Renal cortical epithelial cell (primary cell): ENCODE results near the gene OR10C1. TPM values are rescaled to one million over a fixed set of nuclear protein-coding genes. Genes with fewer than 3 reads are reported as not detected.
A peak's percentile ranks its signal among the peaks of the same experiment; 100 is the strongest.
"Not testable (repeated sequence)": the region's sequence is repeated elsewhere in the genome, so short reads cannot be mapped to it uniquely, and the experiment has no call there.

Experiments
- DNase-seq: peaks from one replicate; pipeline ENCODE4 v3.0.0-alpha.2; 2011; ENCODE audit warnings: low read depth
- total RNA-seq: library from RNA; depleted of rRNA; stranded (reverse); fragments of >200 nt; gene quantifications from 2 replicates; pipeline ENCODE4 v1.2.3, GENCODE V29; 2014

The OR10C1 gene
- not detected in 2 replicates for total RNA-seq

GRCh38 chr6:29439006-29439405 is at the start of gene OR10C1:
Gene OR10C1 (plus strand): TSS chr6:29439306. CDS start chr6:29440016, 710 bp downstream.
- no peak for DNase-seq

GRCh38 chr6:29395331-29395730 is 43.8 kb upstream of the OR10C1 start, which contains the start of gene OR12D2:
Gene OR12D2 (plus strand): TSS chr6:29395631. CDS start chr6:29396700, 1,069 bp downstream.
- DNase-seq, result no peak

DNA sequence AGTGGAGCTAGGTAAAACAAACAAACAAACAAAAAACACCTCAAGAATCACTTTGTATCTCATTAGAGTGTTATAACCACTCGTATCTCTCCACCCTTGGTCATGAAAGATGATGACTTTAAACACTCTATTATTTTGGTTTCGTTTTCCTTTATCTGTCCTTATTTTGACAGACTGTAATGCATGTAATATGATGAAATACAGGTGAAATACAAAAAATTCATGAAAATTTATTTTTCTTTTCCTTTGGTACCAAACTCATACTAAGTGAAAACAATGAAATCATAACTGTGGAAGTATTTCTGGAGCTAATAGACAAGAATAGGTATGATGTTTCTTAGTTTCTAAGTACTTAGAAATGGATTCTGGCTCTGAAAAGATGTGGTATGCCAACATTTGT is 39.6 kb upstream of the OR10C1 start:
- DNase-seq, result no peak

DNA sequence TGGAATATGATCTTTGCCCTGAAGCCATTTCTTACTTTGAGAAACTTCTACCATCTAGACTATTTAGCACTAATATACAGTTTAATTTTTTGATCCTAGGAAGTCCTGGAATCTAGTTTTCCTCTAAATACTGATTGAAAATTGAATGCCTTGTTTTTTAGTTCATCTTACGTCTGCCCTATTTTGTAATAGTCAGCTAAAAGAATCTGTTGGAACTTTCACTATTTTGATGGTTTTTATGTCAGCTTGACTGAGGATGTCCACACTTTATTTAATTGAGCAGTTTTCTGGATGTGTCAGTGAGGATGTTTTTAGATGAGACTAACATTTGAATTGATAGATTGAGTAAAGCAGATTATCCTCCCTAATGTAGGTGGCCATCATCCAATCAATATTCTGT is 35.3 kb upstream of the OR10C1 start:
- no peak for DNase-seq

DNA sequence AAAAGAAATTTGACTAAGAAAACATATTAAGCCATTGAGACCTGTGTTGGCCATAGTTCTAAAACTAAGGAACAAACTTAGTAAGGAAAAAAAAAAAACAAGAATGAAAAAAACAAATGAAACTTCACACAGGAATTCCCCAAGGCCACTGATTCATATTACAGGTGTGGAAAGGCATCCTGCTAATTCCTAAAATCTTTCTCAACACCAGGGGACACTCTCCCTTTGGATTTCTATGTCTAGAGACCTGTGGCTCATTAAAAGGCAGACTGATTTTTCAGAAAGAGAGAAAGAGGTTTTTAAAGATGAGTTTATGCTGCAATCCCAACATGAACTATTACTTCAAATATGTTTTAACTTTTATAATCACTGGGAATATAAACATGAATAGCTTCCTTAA is 24.5 kb upstream of the OR10C1 start, which contains the start of gene OR12D1:
OR12D1 (plus strand) TSS at position 341 of the 400 bp plus-strand sequence.
- peak; percentile 30 for DNase-seq

DNA sequence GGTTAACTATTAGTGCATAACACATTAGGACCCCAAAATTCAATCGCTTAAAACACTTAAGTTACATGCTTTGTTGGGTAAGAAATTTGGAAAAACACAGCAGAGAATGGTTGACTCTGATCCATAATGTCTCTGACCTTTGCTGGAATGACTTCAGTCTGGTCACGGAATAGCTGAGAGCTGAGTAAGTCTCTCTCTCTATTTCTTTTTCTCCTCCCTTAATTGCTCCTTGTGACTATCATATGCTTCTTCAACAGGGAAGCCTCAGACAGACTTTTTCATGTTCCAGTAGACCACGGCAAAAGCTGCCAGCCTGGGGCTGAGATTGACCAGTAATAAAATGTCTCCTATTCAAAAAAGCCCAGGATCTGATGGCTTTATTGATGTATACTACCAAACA is 19.6 kb upstream of the OR10C1 start:
- peak; percentile 34 for DNase-seq

DNA sequence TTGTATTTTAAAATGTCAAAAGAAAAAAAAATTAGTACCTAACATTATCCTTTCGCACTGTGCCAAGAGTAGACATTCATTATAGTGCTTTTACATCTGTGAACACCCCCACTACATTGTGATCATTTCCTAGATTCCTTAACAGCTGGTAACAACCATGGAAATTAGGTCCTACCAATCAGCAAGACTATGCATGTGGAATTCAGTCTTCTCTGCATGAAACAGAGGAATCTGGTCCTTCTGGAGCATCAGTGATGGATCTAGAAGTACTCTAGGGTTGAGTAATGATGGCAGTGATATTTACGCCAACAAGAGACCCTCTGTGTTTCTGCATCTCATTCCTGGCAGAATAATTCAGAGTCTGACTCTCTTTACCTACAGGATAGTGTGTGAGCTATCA is 14.9 kb upstream of the OR10C1 start:
- DNase-seq, result no peak

- DNase-seq, result no peak
These were observed 14.5 kb upstream of the OR10C1 start for GRCh38 chr6:29424575-29424974.

DNA sequence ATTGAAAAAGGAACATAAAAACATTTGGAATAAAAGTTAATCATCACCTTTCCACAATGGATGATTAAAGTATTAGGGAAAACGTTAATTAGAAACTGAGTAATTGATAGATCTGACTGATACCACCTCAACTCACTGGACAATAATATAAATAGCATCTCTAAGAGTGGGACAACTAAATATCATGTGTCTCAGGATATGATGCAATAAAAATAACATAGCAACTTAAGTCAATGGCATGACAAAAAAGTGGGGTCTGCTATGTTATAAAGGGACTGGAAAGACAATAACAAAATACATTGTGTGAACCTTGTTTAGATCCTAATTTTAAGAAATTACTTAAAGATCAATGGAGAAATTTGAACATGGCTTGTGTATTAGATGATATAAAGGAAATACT is 14.0 kb upstream of the OR10C1 start:
- DNase-seq, result no peak

GRCh38 chr6:29426654-29427053 is 12.5 kb upstream of the OR10C1 start:
- DNase-seq, result no peak

- DNase-seq, result not testable (repeated sequence)
These were observed 2.4 kb upstream of the OR10C1 start for GRCh38 chr6:29436730-29437129.

- DNase-seq, result no peak
These were observed 3.6 kb downstream of the OR10C1 start for GRCh38 chr6:29442719-29443118.

DNA sequence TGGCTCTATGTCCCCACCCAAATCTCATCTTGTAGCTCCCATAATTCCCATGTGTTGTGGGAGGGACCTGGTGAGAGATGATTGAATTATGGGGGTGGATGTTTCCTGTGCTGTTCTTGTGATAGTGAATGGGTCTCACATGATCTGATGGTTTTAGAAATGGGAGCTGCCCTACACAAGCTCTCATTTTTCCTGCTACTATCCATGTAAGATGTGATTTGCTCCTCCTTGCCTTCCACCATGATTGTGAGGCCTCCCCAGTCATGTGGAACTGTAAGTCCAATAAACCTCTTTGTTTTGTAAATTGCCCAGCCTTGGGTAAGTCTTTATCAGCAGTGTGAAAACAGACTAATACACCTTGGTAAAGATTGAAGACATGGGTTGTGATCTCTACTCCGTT is 4.9 kb downstream of the OR10C1 start:
- DNase-seq, result not testable (repeated sequence)

- DNase-seq, result no peak
These were observed 8.6 kb downstream of the OR10C1 start for GRCh38 chr6:29447670-29448069.

DNA sequence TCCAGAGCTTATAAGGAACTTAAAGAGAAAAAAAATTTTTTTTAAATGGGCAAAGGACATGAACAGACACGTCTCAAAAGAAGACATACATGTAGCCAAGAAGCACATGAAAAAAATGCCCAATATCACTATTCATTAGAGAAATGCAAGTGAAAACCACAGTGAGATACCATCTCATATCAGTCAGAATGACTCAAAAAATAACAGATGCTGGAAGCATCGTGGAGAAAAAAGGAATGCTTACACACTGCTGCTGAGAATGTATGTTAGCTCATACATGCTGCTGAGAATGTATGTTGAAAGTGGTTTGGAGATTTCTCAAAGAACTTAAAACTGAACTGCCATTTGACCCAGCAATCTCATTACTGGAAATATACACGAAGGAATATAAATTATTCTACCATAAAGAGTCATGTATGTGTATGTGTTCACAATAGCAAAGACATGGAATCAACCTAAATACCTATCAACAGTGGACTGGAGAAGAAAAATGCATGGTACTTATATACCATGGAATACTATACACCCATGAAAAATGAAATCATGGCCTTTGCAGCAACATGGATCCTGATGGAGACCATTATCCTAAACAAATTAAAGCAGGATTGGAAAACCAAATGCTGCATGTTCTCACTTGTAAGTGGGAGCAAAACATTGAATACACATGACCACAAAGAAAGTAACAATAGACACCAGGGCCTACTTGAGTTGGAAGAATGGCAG is 12.5 kb downstream of the OR10C1 start:
- no peak for DNase-seq

- DNase-seq, result no peak
These were observed 17.9 kb downstream of the OR10C1 start, which contains the start of the genes OR11A1 and OR2H1 for GRCh38 chr6:29456971-29457370. Gene OR11A1 (minus strand): TSS chr6:29457071. CDS start chr6:29427641, 29,430 bp downstream. Gene OR2H1 (plus strand): TSS chr6:29457155. CDS start chr6:29461770, 4,615 bp downstream.

- DNase-seq, result no peak
These were observed 22.1 kb downstream of the OR10C1 start for GRCh38 chr6:29461021-29461814.

- no peak for DNase-seq
These were observed 22.9 kb downstream of the OR10C1 start for GRCh38 chr6:29462022-29462421.

DNA sequence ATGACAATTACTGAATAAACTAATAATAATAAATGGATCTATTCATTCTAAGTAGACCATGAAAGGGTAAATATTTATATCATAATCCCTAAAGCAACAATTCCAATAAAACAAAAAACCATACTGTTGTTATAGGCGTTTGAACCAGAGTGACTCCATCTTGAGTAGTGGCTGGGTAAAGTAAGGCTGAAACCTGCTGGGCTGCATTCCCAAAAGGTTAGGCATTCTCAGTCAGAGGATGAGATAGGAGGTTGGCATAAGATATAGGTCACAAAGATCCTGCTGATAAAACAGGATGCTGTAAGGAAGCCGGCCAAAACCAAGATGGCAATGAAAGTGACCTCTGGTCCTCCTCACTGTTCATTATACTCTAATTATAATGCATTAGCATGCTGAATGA is 26.2 kb downstream of the OR10C1 start:
- DNase-seq, result no peak

DNA sequence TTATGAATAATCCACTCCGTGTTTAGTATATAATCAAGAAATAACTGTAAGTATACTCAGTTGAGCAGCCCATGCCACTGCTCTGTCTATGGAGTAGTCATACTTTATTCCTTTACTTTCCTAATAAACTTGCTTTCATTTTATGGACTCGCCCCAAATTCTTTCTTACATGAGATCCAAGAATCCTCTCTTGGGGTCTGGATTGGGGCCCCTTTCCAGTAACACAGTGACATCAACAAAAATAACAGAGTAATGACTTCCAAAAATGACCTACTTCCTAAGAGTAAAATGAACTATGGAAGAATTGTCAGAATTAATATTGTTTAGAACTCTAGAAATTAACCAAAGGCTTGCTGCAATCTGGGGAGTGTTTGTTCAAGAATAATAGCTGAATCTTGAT is 26.7 kb downstream of the OR10C1 start:
- no peak for DNase-seq

DNA sequence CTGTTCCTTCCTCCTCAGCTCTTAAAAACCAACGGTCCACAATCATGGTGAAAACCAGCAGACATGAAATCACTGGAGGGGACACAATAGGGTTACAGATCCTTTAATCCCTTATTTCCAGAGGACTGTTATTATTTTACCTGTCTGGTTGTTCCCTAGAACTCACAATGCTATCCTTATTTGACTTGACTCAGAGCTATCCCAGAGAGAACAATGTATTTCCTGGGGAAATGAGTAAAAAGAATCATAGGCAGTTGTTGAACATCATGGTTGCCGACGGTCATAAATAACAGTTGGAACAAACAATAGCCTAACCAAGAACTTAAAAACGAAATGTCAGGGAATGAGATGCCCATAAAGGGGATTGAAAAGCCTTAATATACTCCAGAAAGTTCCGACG is 27.1 kb downstream of the OR10C1 start:
- no peak for DNase-seq

DNA sequence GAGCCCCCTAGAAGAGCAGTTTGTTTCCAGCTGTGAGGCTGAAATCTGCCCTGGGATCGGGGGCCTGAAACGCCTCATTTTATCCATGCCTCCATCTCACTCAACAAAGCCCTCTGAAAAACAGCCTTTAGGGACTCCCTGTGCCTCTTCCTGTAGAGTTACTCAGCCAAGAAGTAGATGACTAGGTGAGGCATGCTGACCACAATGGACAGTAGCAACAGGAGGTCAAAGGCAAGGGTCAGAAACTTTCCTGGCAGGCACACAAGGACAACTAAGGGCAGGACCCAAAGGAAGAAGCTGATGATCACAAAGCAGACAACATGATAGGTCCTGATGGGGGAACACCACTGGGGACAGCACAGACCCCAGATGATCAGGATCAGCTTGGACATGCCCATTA is 35.9 kb downstream of the OR10C1 start:
- no peak for DNase-seq

- DNase-seq, result no peak
These were observed 38.9 kb downstream of the OR10C1 start for GRCh38 chr6:29477923-29478450.
